ENCODE results near the gene GPC5.

Gene GPC5

DNA sequence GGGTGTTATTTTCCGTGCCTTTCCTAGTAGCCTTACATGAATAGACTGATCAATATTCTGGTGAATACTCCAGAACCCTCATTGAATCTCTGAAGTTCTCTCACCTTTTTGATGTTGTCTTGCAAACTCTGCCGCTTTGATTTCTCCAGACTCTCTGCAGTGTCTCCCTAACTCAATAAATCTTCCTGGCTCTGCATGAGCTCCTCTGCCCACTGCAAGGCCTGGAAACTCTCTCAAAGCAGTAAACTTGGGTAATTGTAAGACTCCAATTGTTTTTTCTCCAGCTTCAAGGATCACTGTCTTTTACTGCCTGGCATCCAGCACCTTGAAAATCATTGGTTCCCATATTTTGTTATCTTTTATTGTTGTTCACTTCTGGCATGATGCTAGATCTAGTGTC lies 198.4 kb downstream of the GPC5 start:
- DNase-seq, result no peak

DNA sequence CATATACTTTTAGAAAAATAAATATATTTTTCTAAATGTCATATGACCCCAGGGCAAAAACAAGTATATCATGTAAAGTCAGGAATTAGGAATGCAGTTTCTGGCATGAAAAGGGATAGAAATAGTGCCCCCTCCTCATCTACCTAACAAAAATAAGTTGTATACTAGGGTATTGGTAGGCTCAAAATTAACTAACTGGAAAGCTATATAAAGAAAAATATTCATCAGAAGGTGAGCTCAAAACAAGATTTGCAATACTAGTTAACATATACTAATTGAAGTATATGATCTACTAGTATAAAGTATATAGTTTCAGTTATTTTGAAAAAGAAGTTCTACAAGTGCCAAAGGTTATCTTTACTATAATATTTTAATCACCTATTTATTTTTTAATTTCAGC lies 200.2 kb downstream of the GPC5 start:
- no peak for DNase-seq

DNA sequence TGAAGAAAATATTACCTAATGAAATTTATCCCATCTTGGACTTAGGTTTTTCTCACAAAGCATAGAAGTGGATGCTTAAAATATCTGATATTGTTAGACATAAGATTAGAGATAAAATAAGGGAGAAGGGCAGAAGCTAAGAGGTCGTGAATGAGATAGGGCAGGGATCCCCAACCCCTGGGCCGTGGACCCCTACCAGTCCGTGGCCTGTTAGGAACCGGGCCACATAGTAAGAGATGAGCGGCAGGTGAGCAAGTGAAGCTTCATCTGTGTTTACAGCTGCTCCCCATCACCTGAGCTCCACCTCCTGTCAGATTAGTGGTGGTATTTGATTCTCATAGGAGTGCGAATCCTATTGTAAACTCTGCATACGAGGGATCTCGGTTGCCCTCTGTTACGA lies 202.9 kb downstream of the GPC5 start:
- DNase-seq, result no peak

DNA sequence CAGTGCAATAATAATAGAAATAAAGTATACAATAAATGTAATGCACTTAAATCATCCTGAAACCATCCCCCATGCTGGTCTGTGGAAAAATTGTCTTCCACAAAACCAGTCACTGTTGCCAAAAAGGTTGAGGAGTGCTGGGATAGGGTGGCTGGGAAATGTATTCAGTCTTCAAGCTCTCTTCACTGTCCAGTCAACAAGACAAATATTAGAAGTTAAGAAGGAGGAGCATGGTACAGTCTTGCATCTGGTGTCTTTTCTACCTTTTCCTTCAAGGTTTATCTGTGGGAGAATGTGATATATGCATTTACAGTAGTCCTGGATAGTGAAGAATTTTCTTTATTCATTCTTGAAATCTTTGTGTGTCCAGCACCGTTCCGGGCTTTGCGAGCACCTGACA lies 203.4 kb downstream of the GPC5 start:
- no peak for DNase-seq

DNA sequence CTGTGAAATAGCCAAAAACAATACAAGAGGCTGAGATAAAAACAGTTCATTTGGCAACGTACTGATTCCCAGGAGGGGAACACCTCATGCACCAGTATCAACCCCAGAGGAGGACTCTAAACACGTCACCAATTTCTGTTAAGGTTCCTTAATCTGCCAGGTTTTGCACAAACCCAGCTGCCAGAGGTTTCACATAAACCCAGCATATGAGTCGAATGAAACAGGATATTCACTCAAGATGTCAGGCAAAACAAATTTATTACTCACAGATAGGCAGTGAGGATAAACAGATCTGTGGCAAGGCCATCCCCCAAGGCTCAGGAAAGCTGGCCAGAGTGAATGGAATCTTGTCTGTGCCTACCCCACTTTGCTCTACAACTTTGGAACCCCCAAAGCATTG lies 210.9 kb downstream of the GPC5 start:
- no peak for DNase-seq

DNA sequence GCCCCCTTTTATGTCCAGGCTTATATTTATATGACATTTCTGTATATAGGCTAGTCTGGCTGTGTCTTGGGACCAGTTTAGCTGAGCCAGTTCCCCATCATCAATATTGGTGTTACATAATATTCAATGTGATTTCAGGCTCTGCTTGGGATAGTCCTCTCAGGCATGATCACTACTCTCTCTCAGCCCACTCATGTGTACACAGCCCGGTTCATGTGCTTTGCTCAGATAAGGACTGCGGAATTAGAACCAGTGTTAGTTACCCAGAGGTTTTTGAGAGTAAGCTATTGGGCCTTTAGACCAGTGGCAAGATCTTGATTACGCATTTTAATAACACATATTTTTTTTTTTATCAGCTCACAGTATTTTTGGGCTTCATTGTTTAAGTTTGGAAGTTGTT lies 219.9 kb downstream of the GPC5 start:
- no peak for DNase-seq

DNA sequence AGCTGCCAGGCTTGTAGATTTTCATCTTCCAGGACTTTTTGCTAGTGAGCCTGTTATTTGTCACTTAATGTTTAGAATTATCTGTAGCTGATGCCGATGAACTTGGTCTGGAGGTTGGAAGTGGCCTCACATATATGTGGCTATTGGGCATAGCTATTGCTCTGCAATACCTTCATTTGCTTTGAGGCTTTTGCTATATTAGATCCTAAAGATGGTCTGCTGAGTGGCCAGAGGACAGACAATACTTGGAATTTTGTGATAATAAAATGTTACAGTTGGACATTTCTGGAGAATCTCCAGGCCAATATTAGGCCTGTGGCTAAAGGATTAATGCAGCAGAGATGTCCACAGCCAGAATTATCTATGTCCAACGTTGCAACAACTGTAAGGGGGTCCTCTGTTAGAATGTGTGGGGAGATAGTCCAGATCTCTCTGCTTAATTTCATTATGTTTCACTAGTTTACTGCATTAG lies 222.3 kb downstream of the GPC5 start:
- no peak for DNase-seq

DNA sequence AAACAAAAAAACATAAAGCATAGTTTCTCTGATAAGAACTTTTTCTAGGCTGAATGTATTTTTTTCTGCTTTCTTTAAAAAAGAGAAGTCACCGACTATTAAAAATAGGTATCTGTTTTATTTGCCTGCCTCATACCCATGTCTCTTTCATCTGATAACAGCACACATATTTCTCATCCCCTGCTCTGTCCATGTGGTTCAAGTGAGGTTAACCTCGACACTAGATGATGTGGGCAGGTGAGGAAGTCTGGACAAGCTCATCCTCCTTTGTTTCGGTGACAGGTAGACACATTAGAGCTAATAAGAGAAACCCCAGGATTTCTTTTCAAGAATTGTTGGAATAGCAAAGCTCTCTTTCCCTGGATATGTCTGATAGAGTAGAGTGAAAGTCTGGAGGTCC lies 222.7 kb downstream of the GPC5 start:
- no peak for DNase-seq

DNA sequence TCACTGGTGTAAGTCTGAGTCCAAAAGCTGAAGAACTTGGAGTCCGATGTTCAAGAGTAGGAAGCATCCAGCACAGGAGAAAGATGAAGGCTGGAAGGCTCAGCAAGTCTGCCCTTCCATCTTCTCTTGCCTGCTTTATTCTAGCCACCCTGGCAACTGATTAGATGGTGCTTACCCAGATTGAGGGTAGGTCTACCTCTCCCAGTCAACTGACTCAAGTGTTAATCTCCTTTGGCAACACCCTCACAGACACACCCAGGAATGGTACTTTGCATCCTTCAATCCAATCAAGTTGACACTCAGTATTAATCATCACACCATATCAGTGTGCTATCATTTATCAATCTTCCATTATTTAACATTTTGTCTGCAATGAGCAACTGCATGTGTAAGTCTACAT lies 223.5 kb downstream of the GPC5 start:
- no peak for DNase-seq

DNA sequence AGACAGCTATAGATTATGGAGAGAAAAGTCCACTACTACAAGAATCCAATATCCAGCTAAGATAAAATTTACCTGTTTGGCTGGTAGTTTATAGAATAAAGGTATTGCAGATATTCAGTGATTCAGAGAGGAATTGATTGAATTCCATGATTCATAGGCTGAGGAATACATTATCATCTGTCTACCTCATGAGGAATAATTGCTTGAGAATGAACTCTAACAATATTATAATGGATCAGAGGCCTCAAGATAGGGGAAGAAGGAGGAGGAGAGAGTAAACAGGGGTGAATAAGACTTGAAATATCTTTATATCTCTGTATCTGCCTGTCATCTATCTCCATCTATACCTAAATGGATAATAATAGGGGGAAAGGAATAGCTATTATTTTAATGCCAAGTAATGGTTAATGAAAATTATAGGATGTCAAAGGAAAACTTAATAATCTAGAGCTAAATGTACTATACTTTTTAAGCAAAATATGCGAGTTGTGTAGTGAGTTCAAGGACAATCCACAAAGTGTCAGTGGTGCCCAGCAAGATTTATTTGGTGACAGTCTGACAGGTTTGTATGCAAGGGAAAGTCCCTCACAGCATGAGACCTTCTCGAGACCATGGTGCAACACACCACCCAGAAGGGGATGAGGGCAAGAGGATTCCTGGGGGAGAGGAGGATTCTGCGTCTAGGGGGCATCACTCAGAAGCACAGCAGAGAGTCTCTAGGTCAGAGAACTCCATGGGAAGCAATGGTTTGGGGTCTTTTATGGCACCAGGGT lies 224.5 kb downstream of the GPC5 start:
- DNase-seq, result no peak

DNA sequence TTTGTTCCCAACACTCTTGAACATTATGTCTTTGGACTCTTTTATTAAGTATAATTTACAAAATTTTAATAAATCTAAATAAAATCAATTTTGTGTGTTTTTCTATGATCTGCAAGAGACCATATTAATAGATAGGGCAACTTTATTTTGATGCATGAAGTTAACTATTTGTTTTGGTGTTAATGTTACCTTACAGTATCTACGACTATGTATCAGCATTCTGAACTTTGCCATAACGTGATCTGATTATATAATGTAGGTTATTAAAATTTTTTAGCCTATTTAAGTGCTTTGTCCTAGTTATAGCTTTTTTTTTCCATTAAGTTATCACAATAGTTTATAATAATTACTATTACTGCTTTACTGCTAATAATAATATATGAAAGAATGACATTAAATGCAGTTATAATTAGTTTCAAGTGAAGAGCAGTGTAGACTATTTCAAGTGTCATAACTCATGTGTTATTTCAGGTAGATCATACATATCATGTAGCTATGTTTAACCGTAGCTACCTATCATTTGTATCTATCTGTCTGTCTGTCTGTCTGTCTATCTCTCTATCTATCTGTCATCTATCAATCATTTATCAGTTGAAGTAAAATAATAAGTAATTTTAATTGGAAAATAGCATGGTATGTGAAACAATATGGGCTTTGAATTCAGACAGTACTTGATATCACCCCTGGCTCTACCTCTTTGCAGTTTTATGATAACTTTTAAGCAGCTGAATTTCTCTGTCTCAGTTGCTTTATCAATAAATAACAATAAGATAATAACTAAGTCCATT lies 229.7 kb downstream of the GPC5 start:
- DNase-seq, result no peak

DNA sequence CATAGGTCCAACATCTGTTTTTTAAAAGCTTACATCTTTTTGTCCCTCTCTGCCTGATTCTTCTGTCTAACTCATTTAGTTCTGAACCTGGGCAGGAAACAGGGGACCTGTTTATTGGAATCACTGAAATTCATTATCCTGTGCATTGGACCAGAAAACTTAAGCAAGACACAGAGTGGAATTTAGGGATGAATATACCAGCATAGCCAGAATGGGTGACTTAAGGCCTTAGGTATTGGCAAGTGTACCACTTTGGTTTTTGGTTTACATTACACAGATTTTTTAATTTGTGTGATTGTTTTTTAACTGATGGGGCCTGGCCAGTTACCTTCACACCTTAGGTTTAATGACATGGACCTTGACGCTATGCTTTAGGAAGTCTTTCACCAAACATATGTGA lies 232.5 kb downstream of the GPC5 start:
- no peak for DNase-seq

DNA sequence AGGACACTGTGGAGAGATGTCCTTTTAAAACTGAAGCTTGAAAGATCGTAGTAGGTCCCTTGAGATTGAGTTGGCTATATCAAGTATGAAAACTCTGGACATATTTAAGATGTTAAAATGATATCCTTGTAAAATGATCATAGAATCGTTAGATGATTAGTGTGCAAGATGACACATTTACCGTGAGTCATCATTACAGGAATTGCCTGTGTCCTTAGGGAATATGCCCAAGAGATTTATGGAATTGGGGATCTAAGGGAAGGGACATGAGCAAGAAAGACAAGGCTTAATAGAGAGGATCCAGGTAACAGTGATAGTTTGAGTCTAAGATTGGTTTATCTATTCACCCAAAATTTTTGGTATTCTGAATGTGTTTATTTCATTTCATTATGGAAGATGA lies 233.7 kb downstream of the GPC5 start:
- DNase-seq, result no peak

DNA sequence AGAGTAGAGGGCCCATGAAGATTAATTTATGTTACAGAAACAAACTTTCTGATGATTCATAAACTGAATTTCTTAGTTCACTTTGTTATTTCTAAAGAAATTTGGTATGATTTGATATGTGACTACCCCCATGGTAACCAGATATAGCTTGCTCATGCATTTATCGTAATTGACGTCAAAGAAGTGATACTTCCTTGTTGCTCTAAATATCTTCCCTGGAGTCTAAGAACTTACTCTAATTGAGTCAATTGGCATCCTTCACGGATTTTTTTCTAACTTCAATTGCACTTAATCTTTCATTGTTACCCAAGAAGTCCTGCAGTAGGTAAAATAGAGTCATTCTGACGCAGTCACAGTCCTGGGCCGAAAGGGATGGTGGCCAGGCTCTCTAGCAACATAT lies 240.9 kb downstream of the GPC5 start:
- no peak for DNase-seq

DNA sequence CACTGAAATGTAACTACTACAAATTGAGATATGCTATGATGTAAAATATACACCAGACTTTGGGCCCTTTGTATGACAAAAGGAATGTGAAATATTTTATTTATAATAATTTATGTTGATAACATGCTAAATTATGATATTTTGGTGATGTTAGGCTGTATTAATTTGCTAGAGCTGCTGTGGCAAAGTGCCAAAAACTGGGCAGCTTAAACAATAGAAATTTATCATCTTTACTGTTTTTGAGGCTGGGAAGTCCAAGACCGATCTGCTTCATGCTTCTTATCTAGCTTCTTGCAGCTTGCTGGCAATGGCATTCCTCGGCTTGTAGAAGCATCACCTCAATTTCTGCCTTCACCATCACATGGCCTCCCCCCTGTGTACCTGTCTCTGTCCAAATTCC lies 245.0 kb downstream of the GPC5 start:
- no peak for DNase-seq

DNA sequence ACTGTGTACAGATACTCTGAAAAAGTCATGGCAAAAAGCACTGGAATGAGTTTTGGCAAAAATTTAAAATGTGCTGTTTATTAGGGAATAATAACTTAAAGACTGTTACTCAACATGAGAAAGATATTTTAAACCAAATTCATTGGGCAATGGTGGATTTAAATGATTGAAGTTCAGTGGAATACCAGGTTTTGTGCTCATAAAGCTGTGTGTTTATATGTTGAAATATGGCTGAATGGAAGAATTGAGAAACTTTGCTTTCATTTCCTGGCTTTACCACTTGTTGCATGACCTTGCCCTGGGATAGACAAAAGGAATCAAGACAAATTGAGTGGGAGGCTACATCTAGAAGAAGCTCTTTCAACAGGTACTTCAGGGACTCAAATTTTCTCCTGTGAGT lies 246.4 kb downstream of the GPC5 start:
- no peak for DNase-seq

DNA sequence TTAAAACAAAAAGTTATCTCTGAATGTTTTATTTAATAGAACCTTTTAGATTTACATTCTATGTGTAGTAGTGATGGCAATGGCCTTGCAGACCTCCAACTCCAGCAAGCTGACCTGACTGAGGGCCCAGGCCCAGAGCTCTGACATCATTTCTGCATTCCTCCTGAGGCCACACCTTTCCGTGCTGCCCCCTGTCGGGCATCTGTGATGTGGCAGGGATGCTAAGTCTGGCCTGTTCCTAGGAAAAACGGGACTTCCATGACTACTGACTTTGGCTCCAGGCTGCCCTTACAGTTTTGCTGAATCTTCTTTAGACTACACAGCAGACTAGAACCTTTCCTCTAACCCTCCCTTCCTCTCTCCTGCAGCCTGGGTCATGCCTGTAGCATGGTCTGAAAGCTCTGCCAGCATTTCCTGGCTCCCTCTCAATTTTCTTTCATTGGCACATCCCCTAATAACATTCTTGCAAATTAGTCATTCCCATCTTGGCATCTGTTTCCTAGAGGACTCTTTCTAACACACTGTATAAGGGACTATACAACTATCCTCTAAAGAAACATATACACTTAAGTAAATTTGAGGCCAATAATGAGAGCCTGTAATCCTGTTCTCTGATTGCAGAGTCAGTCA lies 249.1 kb downstream of the GPC5 start:
- DNase-seq, result no peak

DNA sequence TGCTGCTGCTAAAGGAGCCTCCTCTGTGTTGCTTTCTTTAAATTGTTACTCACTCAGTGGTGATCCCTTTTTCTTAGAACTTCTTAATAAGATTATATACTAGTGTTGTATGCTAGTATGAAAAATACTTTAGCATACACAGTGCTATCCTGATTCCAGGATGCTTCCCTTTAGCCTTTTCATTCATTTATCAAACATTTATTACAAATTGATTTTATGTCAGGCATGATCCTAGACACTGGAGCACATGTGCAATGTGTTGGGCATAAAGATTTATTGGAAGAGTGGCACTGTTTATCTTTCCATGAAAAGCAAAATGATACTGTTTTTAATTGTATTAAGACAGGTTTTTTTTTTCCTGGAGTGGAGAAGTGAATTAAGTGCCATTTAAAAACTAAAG lies 249.6 kb downstream of the GPC5 start:
- no peak for DNase-seq

DNA sequence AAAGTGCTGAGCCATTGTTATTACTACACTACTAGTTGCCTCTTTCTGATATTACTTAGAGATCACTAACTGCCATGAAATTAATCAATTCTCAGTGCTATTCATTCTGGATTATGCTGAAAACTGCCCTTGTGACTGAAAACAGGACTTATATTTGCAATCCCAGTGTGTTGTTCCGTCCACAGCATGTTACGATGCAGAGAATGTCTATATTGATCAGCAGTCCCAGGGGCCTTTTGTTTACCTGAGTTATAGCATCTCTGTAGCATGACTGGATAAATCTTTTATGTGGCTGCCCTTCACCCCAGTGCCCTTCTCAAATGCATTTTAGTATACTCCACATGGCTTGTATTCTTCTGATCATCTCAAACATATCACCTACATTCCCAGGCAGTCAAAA lies 251.0 kb downstream of the GPC5 start:
- no peak for DNase-seq

DNA sequence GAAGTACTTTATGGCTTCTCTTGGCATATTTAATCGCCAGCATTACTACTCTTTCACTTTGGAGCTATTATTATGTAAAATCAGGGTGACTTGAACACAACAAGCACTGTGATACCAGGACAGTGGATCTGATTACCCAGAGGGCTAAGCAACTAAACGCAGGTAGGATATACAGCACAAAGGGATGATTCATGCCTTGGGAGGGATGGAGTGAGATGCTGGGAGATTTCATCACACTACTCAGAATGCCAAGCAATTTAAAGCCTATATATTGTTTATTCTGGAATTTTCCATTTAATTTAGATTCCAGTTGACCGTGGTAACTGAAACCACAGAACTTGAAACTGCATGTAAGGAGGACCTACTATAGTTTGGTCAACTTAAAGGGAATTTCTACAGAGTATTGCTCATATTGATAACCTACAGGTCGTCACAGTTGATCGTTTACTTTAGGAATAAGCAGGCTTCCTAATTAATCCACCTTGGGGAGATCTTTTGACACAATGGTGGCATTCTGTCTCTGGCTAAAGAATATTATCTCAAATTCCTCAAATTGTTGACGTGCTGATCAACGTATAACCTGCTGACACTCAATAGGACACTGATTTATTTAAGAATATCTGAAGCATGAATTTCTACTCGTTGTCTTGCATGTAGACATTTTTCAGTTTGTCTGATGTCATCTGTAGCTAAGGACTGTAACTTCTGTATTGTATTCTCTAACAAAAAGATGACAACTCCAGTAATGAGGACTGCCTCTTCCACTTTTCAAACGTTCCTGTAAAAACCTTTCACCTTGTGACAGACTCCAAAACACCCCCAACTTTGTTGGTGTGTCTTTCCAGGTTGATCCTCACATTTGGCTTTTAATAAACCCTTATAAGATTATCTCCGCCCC lies 254.2 kb downstream of the GPC5 start:
- no peak for DNase-seq

DNA sequence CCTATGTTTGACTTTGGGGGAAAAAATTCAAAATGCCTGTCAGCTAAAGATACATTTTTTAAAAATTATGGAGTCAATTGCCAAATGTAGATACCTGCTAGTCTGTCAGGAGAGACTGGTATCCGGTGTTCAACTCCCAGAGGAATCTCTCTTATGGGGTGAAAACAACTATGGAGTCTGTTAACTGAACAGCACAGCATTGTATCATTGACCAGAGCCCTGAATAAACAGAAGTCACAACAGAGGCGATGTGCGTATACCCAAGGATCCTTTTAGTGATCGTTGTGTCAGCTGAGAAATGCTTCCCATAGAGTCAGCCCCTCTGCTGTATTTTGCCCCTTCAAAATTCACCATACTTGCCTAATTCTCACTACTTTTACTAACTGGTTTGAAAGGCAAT lies 257.3 kb downstream of the GPC5 start:
- no peak for DNase-seq

DNA sequence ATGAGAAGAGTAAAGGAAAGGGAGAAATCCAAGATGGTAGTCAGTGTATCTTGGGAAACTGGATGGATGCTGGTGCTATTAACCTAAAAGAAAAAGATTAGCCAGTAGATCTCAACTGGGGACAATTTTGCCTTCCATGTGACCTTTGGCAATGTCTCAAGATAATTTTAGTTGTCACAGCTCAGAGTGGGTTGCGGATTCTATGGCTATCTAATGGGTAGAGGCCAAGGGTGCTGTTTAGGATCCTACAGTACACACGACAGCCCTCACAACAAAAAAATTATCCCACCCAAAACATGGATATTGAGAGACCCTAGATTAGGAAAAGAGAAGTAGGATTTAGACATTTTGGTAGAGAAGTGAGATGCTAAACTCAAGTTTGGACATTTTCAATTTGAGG lies 258.9 kb downstream of the GPC5 start:
- DNase-seq, result no peak
